Astrocyte (in vitro differentiated cells and primary cell): ENCODE measurements around the gene FAM180A. TPM values are rescaled to one million over a fixed set of nuclear protein-coding genes. Genes with fewer than 3 reads are reported as not detected.

Experiments
- DNase-seq: peaks from one replicate; pipeline ENCODE4 v3.0.0-alpha.2; 2010; ENCODE audit warnings: low read depth
- FAIRE-seq: peaks from 2 replicates; lab custom pipeline; 2011; peaks lifted over from hg19 to GRCh38; lab: Jason Lieb, UNC
- H2AFZ ChIP-seq: 2 replicates; pipeline ENCODE4 v1.6.0; 2012; ENCODE audit warnings: low read depth, low read length, inconsistent platforms
- H3K27ac ChIP-seq: 2 replicates; pipeline ENCODE4 v1.5.1; 2011; ENCODE audit warnings: low read depth, low read length, inconsistent platforms
- H3K27me3 ChIP-seq: 2 replicates; pipeline ENCODE4 v1.6.0; 2011; ENCODE audit warnings: low read length, inconsistent platforms; ENCODE audit not compliant: insufficient read depth
- H3K36me3 ChIP-seq: 2 replicates; pipeline ENCODE4 v1.5.1; 2011; ENCODE audit warnings: low read length, inconsistent platforms; ENCODE audit not compliant: insufficient read depth
- H3K4me1 ChIP-seq: 2 replicates; pipeline ENCODE4 v1.5.1; 2011; ENCODE audit warnings: low read length, inconsistent platforms; ENCODE audit not compliant: insufficient read depth
- H3K4me2 ChIP-seq: 2 replicates; pipeline ENCODE4 v1.6.0; 2012; ENCODE audit warnings: low read length, inconsistent platforms
- H3K4me3 ChIP-seq: 2 replicates; pipeline ENCODE4 v1.5.1; 2011; ENCODE audit warnings: low read depth, mild to moderate bottlenecking, low read length, inconsistent platforms; ENCODE audit not compliant: insufficient read depth
- H3K79me2 ChIP-seq: 2 replicates; pipeline ENCODE4 v1.6.0; 2012; ENCODE audit warnings: mild to moderate bottlenecking, low read length, inconsistent platforms; ENCODE audit not compliant: insufficient read depth
- H3K9ac ChIP-seq: 2 replicates; pipeline ENCODE4 v1.6.0; 2012; ENCODE audit warnings: mild to moderate bottlenecking, low read length, inconsistent platforms
- H3K9me3 ChIP-seq: 2 replicates; pipeline ENCODE4 v1.5.1; 2012; ENCODE audit warnings: low read depth, mild to moderate bottlenecking, low read length, inconsistent platforms; ENCODE audit not compliant: insufficient read depth
- H4K20me1 ChIP-seq: 2 replicates; pipeline ENCODE4 v1.6.0; 2012; ENCODE audit warnings: low read length, inconsistent platforms; ENCODE audit not compliant: insufficient read depth
- H3K27ac Mint-ChIP-seq: one replicate; pipeline ENCODE4 v1.8.0; 2021; ENCODE audit warnings: mild to moderate bottlenecking, mixed read lengths; ENCODE audit not compliant: unreplicated experiment
- H3K27me3 Mint-ChIP-seq: one replicate; pipeline ENCODE4 v1.8.0; 2021; ENCODE audit warnings: low read depth, mixed read lengths; ENCODE audit not compliant: unreplicated experiment
- H3K36me3 Mint-ChIP-seq: one replicate; pipeline ENCODE4 v1.8.0; 2021; ENCODE audit warnings: low read depth, mixed read lengths; ENCODE audit not compliant: unreplicated experiment
- H3K4me1 Mint-ChIP-seq: one replicate; pipeline ENCODE4 v1.8.0; 2021; ENCODE audit warnings: low read depth, mixed read lengths; ENCODE audit not compliant: unreplicated experiment
- H3K4me3 Mint-ChIP-seq: one replicate; pipeline ENCODE4 v1.8.0; 2021; ENCODE audit warnings: mild to moderate bottlenecking, moderate library complexity, mixed read lengths; ENCODE audit not compliant: unreplicated experiment
- H3K9me3 Mint-ChIP-seq: one replicate; pipeline ENCODE4 v1.8.0; 2021; ENCODE audit warnings: mild to moderate bottlenecking, mixed read lengths; ENCODE audit not compliant: unreplicated experiment
- CTCF ChIP-seq: IDR thresholded peaks from 2 replicates; pipeline ENCODE4 v1.5.1; 2011; ENCODE audit warnings: low read depth, mild to moderate bottlenecking, inconsistent platforms, low read length, moderate library complexity; ENCODE audit not compliant: insufficient read depth
- EZH2 ChIP-seq: IDR thresholded peaks from 2 replicates; pipeline ENCODE4 v1.6.1; 2012; ENCODE audit warnings: mild to moderate bottlenecking, low read length, inconsistent platforms; ENCODE audit not compliant: insufficient read depth
- total RNA-seq: library from RNA; stranded (reverse); gene quantifications from 2 replicates; pipeline ENCODE4 v1.2.1, GENCODE V29; 2021

Gene FAM180A
- total RNA-seq, 1 donor from 2014 or later: not detected

- Histone ChIP-seq H3K36me3 (no peaks in the 10 kb centered on the region), H3K4me2 (no peak overlapping the region), H3K27me3 (no peaks in the 10 kb centered on the region), H3K9me3 (no peaks in the 10 kb centered on the region), H3K79me2 (no peaks in the 10 kb centered on the region), H3K27ac (no peak overlapping the region), H3K4me1 (peaks cover 31% of the 10 kb centered on the region), H3K9ac (no peak overlapping the region), H4K20me1 (no peaks in the 10 kb centered on the region), H2AFZ (no peak overlapping the region), H3K4me3 (no peak overlapping the region)
- no peak for FAIRE-seq
- Mint-ChIP-seq H3K27ac (no peak overlapping the region), H3K36me3 (no peaks in the 10 kb centered on the region), H3K27me3 (peaks cover 2% of the 10 kb centered on the region), H3K4me3 (no peak overlapping the region), H3K9me3 (no peaks in the 10 kb centered on the region), H3K4me1 (peaks cover 8% of the 10 kb centered on the region)
- TF ChIP-seq EZH2 (no peak), CTCF (no peak)
- DNase-seq: no peak
Observed at GRCh38 chr7:135718219-135718618, 30.4 kb downstream of the FAM180A start.

DNA sequence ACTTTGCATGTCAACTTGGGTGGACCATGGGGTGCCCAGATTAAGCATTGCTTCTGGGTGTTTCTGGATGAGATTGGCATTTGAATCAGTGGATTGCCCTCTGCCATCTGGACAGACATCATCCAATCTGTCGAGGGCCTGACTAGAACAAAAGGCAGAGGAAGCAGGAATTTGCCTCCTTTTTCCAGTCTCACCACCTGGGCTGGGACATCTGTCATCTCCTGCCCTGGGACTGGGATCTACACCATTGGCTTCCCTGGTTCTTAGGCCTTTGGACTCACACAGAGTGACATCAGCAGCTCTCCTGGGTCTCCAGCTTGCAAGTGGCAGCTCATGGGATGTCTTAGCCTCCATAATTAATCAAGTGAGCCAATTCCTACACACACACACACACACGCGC lies 30.9 kb downstream of the FAM180A start:
- Histone ChIP-seq H4K20me1 (no peaks in the 10 kb centered on the region), H3K9me3 (no peaks in the 10 kb centered on the region), H3K4me2 (no peak overlapping the region), H3K27me3 (no peaks in the 10 kb centered on the region), H3K36me3 (no peaks in the 10 kb centered on the region), H3K9ac (no peak overlapping the region), H3K4me3 (no peak overlapping the region), H3K27ac (no peak overlapping the region), H3K79me2 (no peaks in the 10 kb centered on the region), H2AFZ (no peak overlapping the region), H3K4me1 (peaks cover 31% of the 10 kb centered on the region)
- Mint-ChIP-seq H3K4me3 (no peak overlapping the region), H3K9me3 (no peaks in the 10 kb centered on the region), H3K4me1 (peaks cover 14% of the 10 kb centered on the region), H3K36me3 (no peaks in the 10 kb centered on the region), H3K27me3 (peaks cover 2% of the 10 kb centered on the region), H3K27ac (no peak overlapping the region)
- DNase-seq (no peak), FAIRE-seq (no peak)
- TF ChIP-seq CTCF (no peak), EZH2 (no peak)

- no peak for TF ChIP-seq EZH2
- no peak for TF ChIP-seq CTCF
- Histone ChIP-seq H2AFZ (peak overlapping the region; percentile 9), H3K27me3 (no peaks in the 10 kb centered on the region), H3K4me1 (peaks cover 31% of the 10 kb centered on the region), H4K20me1 (no peaks in the 10 kb centered on the region), H3K79me2 (no peaks in the 10 kb centered on the region), H3K4me3 (no peak overlapping the region), H3K9me3 (no peaks in the 10 kb centered on the region), H3K4me2 (peak overlapping the region; percentile 55), H3K9ac (no peak overlapping the region), H3K36me3 (no peaks in the 10 kb centered on the region), H3K27ac (peak overlapping the region; percentile 5)
- H3K4me3 Mint-ChIP-seq: no peak overlapping the region
- H3K27me3 Mint-ChIP-seq: peaks cover 2% of the 10 kb centered on the region
- peak; percentile 32 for FAIRE-seq
- H3K4me1 Mint-ChIP-seq: peaks cover 17% of the 10 kb centered on the region
- no peaks in the 10 kb centered on the region for H3K36me3 Mint-ChIP-seq
- H3K27ac Mint-ChIP-seq: no peak overlapping the region
- peak; percentile 87 for DNase-seq
- H3K9me3 Mint-ChIP-seq: no peaks in the 10 kb centered on the region
Observed at GRCh38 chr7:135716677-135717238, 31.9 kb downstream of the FAM180A start.
